Panc1 (cell line): ENCODE results near the gene OLIG3. TPM values are rescaled to one million over a fixed set of nuclear protein-coding genes. Genes with fewer than 3 reads are reported as not detected.

Experiments
- ATAC-seq: fragments of 200-7000 bp; cut with Tn5 transposase; 2 replicates; pipeline ENCODE4 v1.9.1; 2020; ENCODE audit warnings: mild to moderate bottlenecking, moderate library complexity
- BruUV-seq: library from RNA; stranded (reverse); fragments of 400-500 nt; replicated peaks from 2 replicates; lab custom pipeline; 2021; lab: Mats Ljungman, UMichigan
- CTCF ChIA-PET: fragments of 300-600 bp; sonication (Branson Sonifier 250); formaldehyde crosslinking; loops from one replicate; lab custom pipeline; 2022; ENCODE audit warnings: antibody characterized with exemption; lab: Charles Lee
- POLR2A ChIA-PET: fragments of 300-600 bp; sonication (Branson Sonifier 250); formaldehyde crosslinking; loops from one replicate; lab custom pipeline; 2022; ENCODE audit warnings: antibody characterized with exemption; lab: Charles Lee
- DNase-seq: peaks from one replicate; pipeline ENCODE4 v3.0.0-alpha.2; 2010; ENCODE audit warnings: low read depth, low spot score
- H3K27ac ChIP-seq: 2 replicates; pipeline ENCODE4 v1.5.1; 2011; ENCODE audit warnings: mild to moderate bottlenecking, low read length, inconsistent platforms
- H3K27me3 ChIP-seq: fragments of 200-500 bp; sonication (Bioruptor generic); 2 replicates; pipeline ENCODE4 v1.6.0; 2014; ENCODE audit warnings: low read length, inconsistent platforms; ENCODE audit not compliant: control insufficient read depth, insufficient read depth
- H3K36me3 ChIP-seq: fragments of 200-500 bp; sonication (Bioruptor generic); 2 replicates; pipeline ENCODE4 v1.5.1; 2014; ENCODE audit warnings: inconsistent platforms, mild to moderate bottlenecking, low read length, moderate library complexity; ENCODE audit not compliant: control insufficient read depth, insufficient read depth
- H3K4me1 ChIP-seq: 2 replicates; pipeline ENCODE4 v1.5.1; 2011; ENCODE audit warnings: inconsistent platforms, mild to moderate bottlenecking, low read length, moderate library complexity; ENCODE audit not compliant: control insufficient read depth, insufficient read depth
- H3K4me3 ChIP-seq, 2 experiments: 2 replicates each; pipeline ENCODE4 v1.5.1; 2011 to 2012; ENCODE audit warnings: low read depth in 2 of 2, low read length in 2 of 2, mild to moderate bottlenecking in 2 of 2, inconsistent platforms in 1 of 2, moderate library complexity in 1 of 2
- H3K9me3 ChIP-seq: fragments of 200-500 bp; sonication (Bioruptor generic); 2 replicates; pipeline ENCODE4 v1.5.1; 2014; ENCODE audit warnings: low read depth, mild to moderate bottlenecking, inconsistent platforms, low read length, moderate library complexity; ENCODE audit not compliant: control insufficient read depth, insufficient read depth
- CTCF ChIP-seq: fragments of 450-650 bp; IDR thresholded peaks from 2 replicates; pipeline ENCODE4 v1.5.1; 2017; ENCODE audit warnings: mild to moderate bottlenecking
- POLR2AphosphoS5 ChIP-seq: IDR thresholded peaks from 2 replicates; pipeline ENCODE4 v1.6.1; 2012; ENCODE audit warnings: mild to moderate bottlenecking, low read depth, low read length, moderate library complexity
- REST ChIP-seq, 2 experiments: IDR thresholded peaks; 2 replicates each; pipeline ENCODE4 v1.6.1; 2011 to 2012; ENCODE audit warnings: low read depth in 2 of 2, control low read depth in 1 of 2, low read length in 1 of 2, mild to moderate bottlenecking in 1 of 2, moderate library complexity in 1 of 2; ENCODE audit not compliant: insufficient read depth in 1 of 2
- SIN3A ChIP-seq: IDR thresholded peaks from 2 replicates; pipeline ENCODE4 v1.6.1; 2012; ENCODE audit warnings: low read depth, mild to moderate bottlenecking, low read length, moderate library complexity, borderline replicate concordance; ENCODE audit not compliant: insufficient read depth
- TCF7L2 ChIP-seq: IDR thresholded peaks from 2 replicates; pipeline ENCODE4 v1.6.1; 2011; ENCODE audit warnings: mild to moderate bottlenecking, low read depth, low read length, inconsistent platforms
- in situ Hi-C: cut with HindIII; loops from 2 replicates; pipeline ENCODE4 v1.10.0; 2016; ENCODE audit warnings: low sequenced_read_pairs, low pct_unique_long_range_greater_than_20kb
- intact Hi-C: fragments of 100-400 bp; cut with micrococcal nuclease; formaldehyde crosslinking; loops from one replicate; pipeline ENCODE4 v1.10.0; 2022; ENCODE audit not compliant: unreplicated experiment
- total RNA-seq: library from RNA; stranded (reverse); gene quantifications from one replicate; pipeline ENCODE4 v1.2.1, GENCODE V29; 2021; ENCODE audit not compliant: unreplicated experiment

OLIG3 gene
- total RNA-seq, 1 experiment from 2014 or later: not detected

- ChIA-PET CTCF (no interaction called here), POLR2A (no interaction called here)
- ATAC-seq (no peak), DNase-seq (no peak)
- in situ Hi-C loops: no loop called here
- H3K27ac ChIP-seq: no peak overlapping the region
- H3K9me3 ChIP-seq: no peaks in the 10 kb centered on the region
- no peaks in the 10 kb centered on the region for H3K4me1 ChIP-seq
- H3K4me3 ChIP-seq: no peak overlapping the region
- TF ChIP-seq SIN3A (no peak), POLR2AphosphoS5 (no peak), REST (IDR thresholded peaks at IDR 0.05; ENCODE audit: insufficient read depth in 1 of 2, low read depth in 2 of 2, low read length in 1 of 2) (no peak), TCF7L2 (no peak), CTCF (no peak)
- H3K27me3 ChIP-seq: peaks cover 16% of the 10 kb centered on the region
- no peaks in the 10 kb centered on the region for H3K36me3 ChIP-seq
- intact Hi-C loops: no loop called here
- no TSS peak for BruUV-seq
These were observed 21.5 kb downstream of the OLIG3 start for GRCh38 chr6:137472641-137473137.

- intact Hi-C loops (no loop called here), in situ Hi-C loops (no loop called here)
- Histone ChIP-seq H3K9me3 (no peaks in the 10 kb centered on the region), H3K4me3 (no peak overlapping the region), H3K27me3 (peaks cover 16% of the 10 kb centered on the region), H3K4me1 (no peaks in the 10 kb centered on the region), H3K27ac (no peak overlapping the region), H3K36me3 (no peaks in the 10 kb centered on the region)
- ChIA-PET CTCF (no interaction called here), POLR2A (no interaction called here)
- TF ChIP-seq SIN3A: no peak
- no peak for TF ChIP-seq TCF7L2
- no peak for TF ChIP-seq CTCF
- no peak for TF ChIP-seq REST (IDR thresholded peaks at IDR 0.05; ENCODE audit: insufficient read depth in 1 of 2, low read depth in 2 of 2, low read length in 1 of 2)
- TF ChIP-seq POLR2AphosphoS5: no peak
- ATAC-seq: no peak
- DNase-seq: no peak
- BruUV-seq: no TSS peak
These were observed 22.2 kb downstream of the OLIG3 start for GRCh38 chr6:137471986-137472385.
